Measurements from ENCODE around the gene AMMECR1L.

DNA sequence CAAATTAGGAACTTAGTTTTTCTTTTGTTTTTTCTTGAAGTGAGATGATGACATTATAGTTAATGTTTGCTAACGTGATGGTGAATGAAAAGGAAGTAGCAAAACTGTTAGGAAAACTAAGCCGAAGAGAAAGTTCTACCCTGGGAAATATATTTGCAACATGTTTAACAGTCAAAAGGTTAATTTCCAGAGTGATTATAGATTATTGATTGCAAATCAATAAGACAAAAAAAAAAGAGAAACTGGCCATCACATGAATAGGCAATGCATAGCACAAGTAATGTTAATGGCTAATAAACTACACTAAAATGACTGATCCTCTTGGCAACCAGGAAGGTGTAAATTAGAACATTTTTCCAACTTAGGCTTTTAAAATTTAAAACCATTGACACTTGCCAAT is 26.0 kb upstream of the AMMECR1L start:
- TF ChIP-seq POLR2A (IDR thresholded peaks at IDR 0.05) = no peak
- TF ChIP-seq, protein P1, sequence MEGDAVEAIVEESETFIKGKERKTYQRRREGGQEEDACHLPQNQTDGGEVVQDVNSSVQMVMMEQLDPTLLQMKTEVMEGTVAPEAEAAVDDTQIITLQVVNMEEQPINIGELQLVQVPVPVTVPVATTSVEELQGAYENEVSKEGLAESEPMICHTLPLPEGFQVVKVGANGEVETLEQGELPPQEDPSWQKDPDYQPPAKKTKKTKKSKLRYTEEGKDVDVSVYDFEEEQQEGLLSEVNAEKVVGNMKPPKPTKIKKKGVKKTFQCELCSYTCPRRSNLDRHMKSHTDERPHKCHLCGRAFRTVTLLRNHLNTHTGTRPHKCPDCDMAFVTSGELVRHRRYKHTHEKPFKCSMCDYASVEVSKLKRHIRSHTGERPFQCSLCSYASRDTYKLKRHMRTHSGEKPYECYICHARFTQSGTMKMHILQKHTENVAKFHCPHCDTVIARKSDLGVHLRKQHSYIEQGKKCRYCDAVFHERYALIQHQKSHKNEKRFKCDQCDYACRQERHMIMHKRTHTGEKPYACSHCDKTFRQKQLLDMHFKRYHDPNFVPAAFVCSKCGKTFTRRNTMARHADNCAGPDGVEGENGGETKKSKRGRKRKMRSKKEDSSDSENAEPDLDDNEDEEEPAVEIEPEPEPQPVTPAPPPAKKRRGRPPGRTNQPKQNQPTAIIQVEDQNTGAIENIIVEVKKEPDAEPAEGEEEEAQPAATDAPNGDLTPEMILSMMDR (IDR thresholded peaks at IDR 0.05) = no peak

Data from esophagus squamous epithelium (tissue), 4 donors.